Hepatocyte (in vitro differentiated cells): ENCODE data around the gene TAGLN3.

Source experiments
- EZH2 ChIP-seq: fragments of 200-600 bp; sonication (generic); IDR thresholded peaks from 2 replicates; pipeline ENCODE4 v1.6.1; 2016; ENCODE audit warnings: antibody characterized with exemption, mild to moderate bottlenecking, borderline replicate concordance
- EZH2phosphoT487 ChIP-seq: fragments of 200-600 bp; sonication (generic); IDR thresholded peaks from one replicate; pipeline ENCODE4 v1.6.1; 2018; ENCODE audit warnings: antibody characterized with exemption, mild to moderate bottlenecking, low read depth, moderate library complexity; ENCODE audit not compliant: unreplicated experiment, severe bottlenecking
- TF ChIP-seq, protein P1 (sequence below): fragments of 200-600 bp; sonication (generic); IDR thresholded peaks from 2 replicates; pipeline ENCODE4 v1.5.1; 2016; ENCODE audit warnings: antibody characterized with exemption, mild to moderate bottlenecking; ENCODE audit not compliant: poor library complexity

DNA sequence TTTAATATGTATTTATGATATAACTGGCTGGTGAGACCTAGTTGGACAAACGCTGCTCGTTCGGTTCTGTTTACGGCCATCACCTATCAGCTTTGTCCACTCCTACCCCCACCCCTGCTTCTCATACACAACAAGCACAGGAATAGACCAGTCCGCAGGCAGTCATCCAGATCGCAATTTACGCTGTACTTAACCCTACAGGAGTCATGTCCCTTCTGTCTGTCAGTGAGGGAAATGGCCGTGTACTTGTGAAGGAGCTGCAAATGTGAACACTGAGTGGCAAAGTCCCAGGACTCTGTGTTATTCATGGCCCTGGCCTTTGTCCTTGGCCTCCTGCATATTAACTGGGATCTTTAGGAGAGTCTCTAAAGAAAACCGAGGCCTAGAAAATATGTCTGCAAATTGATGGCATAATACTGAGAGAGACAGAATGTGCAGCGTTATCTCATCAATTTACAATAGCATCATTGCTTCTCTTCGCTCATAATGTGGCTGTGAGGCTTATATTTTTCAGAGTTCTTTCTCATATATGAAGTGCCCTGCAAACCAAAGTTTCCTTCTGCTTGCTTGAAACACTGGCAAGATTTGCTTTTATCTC is 27.1 kb upstream of the TAGLN3 start:
- TF ChIP-seq, protein P1, sequence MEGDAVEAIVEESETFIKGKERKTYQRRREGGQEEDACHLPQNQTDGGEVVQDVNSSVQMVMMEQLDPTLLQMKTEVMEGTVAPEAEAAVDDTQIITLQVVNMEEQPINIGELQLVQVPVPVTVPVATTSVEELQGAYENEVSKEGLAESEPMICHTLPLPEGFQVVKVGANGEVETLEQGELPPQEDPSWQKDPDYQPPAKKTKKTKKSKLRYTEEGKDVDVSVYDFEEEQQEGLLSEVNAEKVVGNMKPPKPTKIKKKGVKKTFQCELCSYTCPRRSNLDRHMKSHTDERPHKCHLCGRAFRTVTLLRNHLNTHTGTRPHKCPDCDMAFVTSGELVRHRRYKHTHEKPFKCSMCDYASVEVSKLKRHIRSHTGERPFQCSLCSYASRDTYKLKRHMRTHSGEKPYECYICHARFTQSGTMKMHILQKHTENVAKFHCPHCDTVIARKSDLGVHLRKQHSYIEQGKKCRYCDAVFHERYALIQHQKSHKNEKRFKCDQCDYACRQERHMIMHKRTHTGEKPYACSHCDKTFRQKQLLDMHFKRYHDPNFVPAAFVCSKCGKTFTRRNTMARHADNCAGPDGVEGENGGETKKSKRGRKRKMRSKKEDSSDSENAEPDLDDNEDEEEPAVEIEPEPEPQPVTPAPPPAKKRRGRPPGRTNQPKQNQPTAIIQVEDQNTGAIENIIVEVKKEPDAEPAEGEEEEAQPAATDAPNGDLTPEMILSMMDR: no peak
- TF ChIP-seq EZH2 (no peak), EZH2phosphoT487 (no peak)
